ENCODE results near the gene PDS5A. TPM values are rescaled to one million over a fixed set of nuclear protein-coding genes. Genes with fewer than 3 reads are reported as not detected.
A peak's percentile ranks its signal among the peaks of the same experiment; 100 is the strongest.
"Not testable (repeated sequence)": the region's sequence is repeated elsewhere in the genome, so short reads cannot be mapped to it uniquely, and the experiment has no call there.

PDS5A gene
- total RNA-seq, 1 experiment from 2014 or later = 86.4 TPM

- Histone ChIP-seq H3K9me2 (ENCODE audit: insufficient read depth) (no peaks in the 10 kb centered on the region), H3K4me3 (no peak overlapping the region), H3K4me1 (replicated peaks; ENCODE audit: insufficient read depth) (no peaks in the 10 kb centered on the region), H2AFZ (no peak overlapping the region), H3K79me2 (ENCODE audit: low read depth) (no peaks in the 10 kb centered on the region), H3K36me3 (ENCODE audit: low read depth) (peaks cover 31% of the 10 kb centered on the region; the same call in 1 of the 2 replicates), H3K4me2 (no peak overlapping the region), H3K27ac (no peak overlapping the region), H3F3A (ENCODE audit: insufficient read depth, low read depth) (peaks cover 20% of the 10 kb centered on the region), H3K27me3 (ENCODE audit: insufficient read depth, low read depth) (no peaks in the 10 kb centered on the region), H4K20me1 (ENCODE audit: insufficient read depth) (peaks cover 11% of the 10 kb centered on the region), H3K9me3 (ENCODE audit: insufficient read depth, low read depth) (no peaks in the 10 kb centered on the region)
- no peak for DNase-seq
- BruUV-seq (replicated peaks) = no TSS peak
- intact Hi-C loops (cut with micrococcal nuclease; ENCODE audit: unreplicated experiment) = no loop called here
- no peak for TF ChIP-seq CTCF (conservative IDR thresholded peaks at IDR 0.05)
- no peak for TF ChIP-seq EZH2 (IDR thresholded peaks at IDR 0.05; ENCODE audit: low read depth)
- CTCF ChIA-PET = no interaction called here
- POLR2A ChIA-PET (ENCODE audit: unreplicated experiment) = no interaction called here
These were observed 72.1 kb downstream of the PDS5A start for GRCh38 chr4:39905656-39906055.

GRCh38 chr4:39905019-39905418 is 72.7 kb downstream of the PDS5A start:
- POLR2A ChIA-PET (ENCODE audit: unreplicated experiment); intact Hi-C loops (cut with micrococcal nuclease; ENCODE audit: unreplicated experiment); H3K79me2 ChIP-seq (ENCODE audit: low read depth); H3K9me2 ChIP-seq (ENCODE audit: insufficient read depth); H3K27ac ChIP-seq; DNase-seq; H3K4me2 ChIP-seq; H3K9me3 ChIP-seq (ENCODE audit: insufficient read depth, low read depth); H3K27me3 ChIP-seq (ENCODE audit: insufficient read depth, low read depth); H3K4me3 ChIP-seq; BruUV-seq (replicated peaks); H3K4me1 ChIP-seq (replicated peaks; ENCODE audit: insufficient read depth); H2AFZ ChIP-seq; CTCF ChIA-PET: not testable (repeated sequence)
- Histone ChIP-seq H3F3A (ENCODE audit: insufficient read depth, low read depth) (peaks cover 20% of the 10 kb centered on the region), H4K20me1 (ENCODE audit: insufficient read depth) (peaks cover 10% of the 10 kb centered on the region; the same call in 1 of the 2 replicates), H3K36me3 (ENCODE audit: low read depth) (peaks cover 34% of the 10 kb centered on the region; the same call in 1 of the 2 replicates)

- no TSS peak for BruUV-seq (replicated peaks)
- ChIA-PET CTCF (no interaction called here), POLR2A (ENCODE audit: unreplicated experiment) (no interaction called here)
These were observed 76.7 kb downstream of the PDS5A start for GRCh38 chr4:39900966-39901365.

More at GRCh38 chr4:39900966-39901365, 76.7 kb downstream of the PDS5A start:
- H3K4me3 ChIP-seq = no peak overlapping the region
- H3F3A ChIP-seq (ENCODE audit: insufficient read depth, low read depth) = peaks cover 30% of the 10 kb centered on the region
- peaks cover 10% of the 10 kb centered on the region; the same call in 1 of the 2 replicates for H4K20me1 ChIP-seq (ENCODE audit: insufficient read depth)
- intact Hi-C loops (cut with micrococcal nuclease; ENCODE audit: unreplicated experiment) = no loop called here
- peaks cover 33% of the 10 kb centered on the region for H3K36me3 ChIP-seq (ENCODE audit: low read depth)
- H3K9me2 ChIP-seq (ENCODE audit: insufficient read depth) = no peaks in the 10 kb centered on the region
- no peak for DNase-seq
- H3K4me2 ChIP-seq = no peak overlapping the region
- no peak for TF ChIP-seq CTCF (conservative IDR thresholded peaks at IDR 0.05)
- no peak for TF ChIP-seq EZH2 (IDR thresholded peaks at IDR 0.05; ENCODE audit: low read depth)
- H3K27ac ChIP-seq = peak overlapping the region; percentile 7; the same call in 1 of the 2 replicates
- no peaks in the 10 kb centered on the region; the same call in 1 of the 2 replicates for H3K9me3 ChIP-seq (ENCODE audit: insufficient read depth, low read depth)
- no peaks in the 10 kb centered on the region for H3K27me3 ChIP-seq (ENCODE audit: insufficient read depth, low read depth)
- H3K79me2 ChIP-seq (ENCODE audit: low read depth) = no peaks in the 10 kb centered on the region
- no peaks in the 10 kb centered on the region for H3K4me1 ChIP-seq (replicated peaks; ENCODE audit: insufficient read depth)
- no peak overlapping the region for H2AFZ ChIP-seq

All from PC-9 (cell line).